Nephron progenitor cell (in vitro differentiated cells): ENCODE results near the gene SLC46A1.

Source experiments
- DNase-seq: peaks from one replicate; pipeline ENCODE4 v3.0.0; 2021
- H3K27ac Mint-ChIP-seq: 2 replicates; pipeline ENCODE4 v1.8.0; 2021; ENCODE audit warnings: mild to moderate bottlenecking, moderate library complexity, mixed read lengths
- H3K27me3 Mint-ChIP-seq: 2 replicates; pipeline ENCODE4 v1.8.0; 2021; ENCODE audit warnings: mild to moderate bottlenecking, low read depth, mixed read lengths; ENCODE audit not compliant: poor library complexity
- H3K36me3 Mint-ChIP-seq: 2 replicates; pipeline ENCODE4 v1.8.0; 2021; ENCODE audit warnings: low read depth, mixed read lengths
- H3K4me1 Mint-ChIP-seq: 2 replicates; pipeline ENCODE4 v1.8.0; 2021; ENCODE audit warnings: mixed read lengths
- H3K4me3 Mint-ChIP-seq: 2 replicates; pipeline ENCODE4 v1.8.0; 2021; ENCODE audit warnings: mild to moderate bottlenecking, moderate library complexity, mixed read lengths
- H3K9me3 Mint-ChIP-seq: 2 replicates; pipeline ENCODE4 v1.8.0; 2021; ENCODE audit warnings: mild to moderate bottlenecking, moderate library complexity, mixed read lengths
- TF ChIP-seq, protein P1 (sequence below): fragments of 200-600 bp; sonication (generic); IDR thresholded peaks from 2 replicates; pipeline ENCODE4 v1.5.0; 2021; ENCODE audit warnings: antibody characterized with exemption

SLC46A1 gene

DNA sequence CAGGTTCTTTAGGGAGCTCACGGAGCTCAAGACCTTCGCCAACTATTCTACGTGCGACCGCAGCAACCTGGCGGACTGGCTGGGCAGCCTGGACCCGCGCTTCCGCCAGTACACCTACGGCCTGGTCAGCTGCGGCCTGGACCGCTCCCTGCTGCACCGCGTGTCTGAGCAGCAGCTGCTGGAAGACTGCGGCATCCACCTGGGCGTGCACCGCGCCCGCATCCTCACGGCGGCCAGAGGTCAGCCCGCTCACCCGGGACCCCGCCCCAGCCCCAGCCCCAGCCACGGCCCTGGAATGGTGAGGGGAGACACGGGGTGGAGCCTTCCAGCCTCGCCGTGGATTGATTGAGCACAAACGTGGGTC lies 21.0 kb downstream of the SLC46A1 start:
- peaks cover 81% of the 10 kb centered on the region for H3K27me3 Mint-ChIP-seq
- H3K27ac Mint-ChIP-seq, result no peak overlapping the region
- no peaks in the 10 kb centered on the region for H3K9me3 Mint-ChIP-seq
- TF ChIP-seq, protein P1, sequence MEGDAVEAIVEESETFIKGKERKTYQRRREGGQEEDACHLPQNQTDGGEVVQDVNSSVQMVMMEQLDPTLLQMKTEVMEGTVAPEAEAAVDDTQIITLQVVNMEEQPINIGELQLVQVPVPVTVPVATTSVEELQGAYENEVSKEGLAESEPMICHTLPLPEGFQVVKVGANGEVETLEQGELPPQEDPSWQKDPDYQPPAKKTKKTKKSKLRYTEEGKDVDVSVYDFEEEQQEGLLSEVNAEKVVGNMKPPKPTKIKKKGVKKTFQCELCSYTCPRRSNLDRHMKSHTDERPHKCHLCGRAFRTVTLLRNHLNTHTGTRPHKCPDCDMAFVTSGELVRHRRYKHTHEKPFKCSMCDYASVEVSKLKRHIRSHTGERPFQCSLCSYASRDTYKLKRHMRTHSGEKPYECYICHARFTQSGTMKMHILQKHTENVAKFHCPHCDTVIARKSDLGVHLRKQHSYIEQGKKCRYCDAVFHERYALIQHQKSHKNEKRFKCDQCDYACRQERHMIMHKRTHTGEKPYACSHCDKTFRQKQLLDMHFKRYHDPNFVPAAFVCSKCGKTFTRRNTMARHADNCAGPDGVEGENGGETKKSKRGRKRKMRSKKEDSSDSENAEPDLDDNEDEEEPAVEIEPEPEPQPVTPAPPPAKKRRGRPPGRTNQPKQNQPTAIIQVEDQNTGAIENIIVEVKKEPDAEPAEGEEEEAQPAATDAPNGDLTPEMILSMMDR, result no peak
- peak overlapping the region; percentile 75 for H3K4me3 Mint-ChIP-seq
- peaks cover 7% of the 10 kb centered on the region for H3K4me1 Mint-ChIP-seq
- DNase-seq, result no peak
- peaks cover 16% of the 10 kb centered on the region for H3K36me3 Mint-ChIP-seq

DNA sequence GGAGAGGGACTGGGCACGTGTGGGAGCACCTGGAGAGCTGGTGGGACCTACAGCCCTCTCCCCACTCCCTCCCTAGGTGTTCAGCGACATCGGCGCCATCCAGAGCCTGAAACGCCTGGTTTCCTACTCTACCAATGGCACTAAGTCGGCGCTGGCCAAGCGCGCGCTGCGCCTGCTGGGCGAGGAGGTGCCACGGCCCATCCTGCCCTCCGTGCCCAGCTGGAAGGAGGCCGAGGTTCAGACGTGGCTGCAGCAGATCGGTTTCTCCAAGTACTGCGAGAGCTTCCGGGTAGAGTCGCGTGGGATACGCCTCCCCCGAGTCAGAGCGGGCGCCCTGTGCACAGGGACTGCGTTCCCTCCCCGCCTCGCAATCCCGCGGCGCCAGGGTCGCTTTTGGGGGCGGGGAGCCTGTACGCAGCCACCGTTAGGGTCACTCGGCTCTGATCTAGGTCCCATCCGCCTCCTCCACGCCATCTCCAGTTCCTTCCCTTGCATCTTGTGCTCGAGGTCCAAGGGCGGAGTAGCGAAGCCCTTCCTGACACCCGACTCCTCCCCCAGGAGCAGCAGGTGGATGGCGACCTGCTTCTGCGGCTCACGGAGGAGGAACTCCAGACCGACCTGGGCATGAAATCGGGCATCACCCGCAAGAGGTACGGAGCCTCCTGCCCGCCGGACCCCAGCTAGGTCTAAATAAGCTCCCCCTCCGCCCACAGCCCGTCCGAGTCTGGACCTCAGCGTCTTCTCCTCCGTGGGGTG lies 21.6 kb downstream of the SLC46A1 start:
- Mint-ChIP-seq H3K36me3 (peaks cover 11% of the 10 kb centered on the region), H3K27me3 (peaks cover 86% of the 10 kb centered on the region), H3K4me3 (peak overlapping the region; percentile 75), H3K9me3 (no peaks in the 10 kb centered on the region), H3K4me1 (peaks cover 7% of the 10 kb centered on the region), H3K27ac (no peak overlapping the region)
- peak; percentile 50 for DNase-seq
- TF ChIP-seq, protein P1, result no peak

DNA sequence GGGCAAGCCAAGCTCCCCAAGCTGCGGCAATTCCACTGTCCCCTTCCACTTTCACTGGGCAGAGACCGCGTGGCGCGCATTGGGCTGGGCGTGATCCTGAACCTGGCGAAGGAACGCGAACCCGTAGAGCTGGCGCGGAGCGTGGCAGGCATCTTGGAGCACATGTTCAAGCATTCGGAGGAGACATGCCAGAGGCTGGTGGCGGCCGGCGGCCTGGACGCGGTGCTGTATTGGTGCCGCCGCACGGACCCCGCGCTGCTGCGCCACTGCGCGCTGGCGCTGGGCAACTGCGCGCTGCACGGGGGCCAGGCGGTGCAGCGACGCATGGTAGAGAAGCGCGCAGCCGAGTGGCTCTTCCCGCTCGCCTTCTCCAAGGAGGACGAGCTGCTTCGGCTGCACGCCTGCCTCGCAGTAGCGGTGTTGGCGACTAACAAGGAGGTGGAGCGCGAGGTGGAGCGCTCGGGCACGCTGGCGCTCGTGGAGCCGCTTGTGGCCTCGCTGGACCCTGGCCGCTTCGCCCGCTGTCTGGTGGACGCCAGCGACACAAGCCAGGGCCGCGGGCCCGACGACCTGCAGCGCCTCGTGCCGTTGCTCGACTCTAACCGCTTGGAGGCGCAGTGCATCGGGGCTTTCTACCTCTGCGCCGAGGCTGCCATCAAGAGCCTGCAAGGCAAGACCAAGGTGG lies 24.7 kb downstream of the SLC46A1 start:
- TF ChIP-seq, protein P1, result peak; percentile 41
- peak overlapping the region; percentile 37 for H3K4me3 Mint-ChIP-seq

DNA sequence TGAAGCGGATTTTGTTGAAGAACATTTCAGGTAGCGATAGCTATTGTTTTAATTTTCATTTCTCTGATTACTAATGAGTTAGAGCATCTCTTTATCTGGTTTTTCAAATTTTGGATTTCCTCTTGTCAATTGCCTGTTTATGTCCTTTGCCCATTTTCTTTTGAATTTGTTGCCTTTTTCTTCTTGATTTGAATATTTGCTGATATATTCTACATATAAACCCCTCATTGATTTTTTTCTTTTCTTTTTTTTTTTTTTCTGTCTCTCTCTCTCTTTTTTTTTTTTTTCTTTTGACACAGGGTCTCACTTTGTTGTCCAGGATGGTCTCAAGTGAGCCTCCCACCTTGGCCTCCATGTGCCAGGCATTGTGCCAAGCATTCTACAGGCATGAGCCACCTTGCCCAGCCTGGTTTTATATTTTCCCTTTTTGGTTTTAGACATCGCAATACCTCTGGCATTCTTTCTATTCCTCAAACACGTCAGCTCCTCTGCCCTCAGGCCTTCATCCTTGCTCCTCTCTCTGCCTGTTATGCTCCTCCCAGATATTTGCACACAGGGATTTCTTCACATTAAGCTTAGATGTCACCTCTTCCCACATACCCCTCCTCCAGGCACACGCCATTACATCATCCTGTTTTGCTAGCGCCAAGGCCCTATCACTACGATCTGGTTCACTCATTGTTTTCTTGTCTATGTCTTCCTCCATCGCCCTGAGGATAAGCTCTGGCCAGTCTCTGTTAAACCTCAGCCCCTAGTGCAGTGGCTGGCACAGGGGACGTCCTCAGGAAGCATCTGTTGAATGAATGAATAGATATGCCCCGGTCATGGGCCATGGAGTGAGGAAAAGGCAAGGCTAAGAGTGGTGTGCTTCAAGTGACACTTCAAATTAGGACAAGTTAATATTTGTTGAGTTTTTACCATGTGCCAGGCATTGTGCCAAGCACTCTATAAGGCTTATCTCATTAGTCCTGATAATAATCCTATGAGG lies 25.9 kb downstream of the SLC46A1 start:
- TF ChIP-seq, protein P1, result no peak
- Mint-ChIP-seq H3K27me3 (peaks cover 65% of the 10 kb centered on the region), H3K27ac (no peak overlapping the region), H3K4me3 (peak overlapping the region; percentile 11), H3K4me1 (peaks cover 7% of the 10 kb centered on the region), H3K36me3 (peaks cover 5% of the 10 kb centered on the region), H3K9me3 (no peaks in the 10 kb centered on the region)
- no peak for DNase-seq

More for the DNA sequence above, 24.7 kb downstream of the SLC46A1 start:
- peak; percentile 70 for DNase-seq
- Mint-ChIP-seq H3K27ac (no peak overlapping the region), H3K4me1 (peaks cover 7% of the 10 kb centered on the region), H3K36me3 (peaks cover 9% of the 10 kb centered on the region), H3K27me3 (peaks cover 75% of the 10 kb centered on the region), H3K9me3 (no peaks in the 10 kb centered on the region)

DNA sequence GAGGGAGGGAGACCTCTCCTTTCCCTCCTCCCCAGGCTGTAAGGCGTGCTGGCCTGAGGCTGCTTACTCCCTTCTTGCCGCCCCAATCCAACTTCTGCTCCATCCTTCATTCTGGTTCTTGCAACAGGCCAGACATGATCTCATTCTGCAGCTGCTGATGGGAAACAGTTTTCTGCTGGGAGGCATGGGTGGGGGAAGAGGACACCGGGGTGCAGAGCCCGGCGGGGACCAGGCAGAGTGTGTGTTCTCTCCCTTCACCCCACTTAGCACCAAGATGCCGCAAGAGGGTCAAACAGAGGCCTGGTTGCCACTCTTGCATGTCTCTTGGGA lies 33.1 kb downstream of the SLC46A1 start:
- TF ChIP-seq, protein P1, result no peak
- peaks cover 36% of the 10 kb centered on the region for H3K4me1 Mint-ChIP-seq
- DNase-seq, result no peak
- peaks cover 39% of the 10 kb centered on the region for H3K27me3 Mint-ChIP-seq
- H3K9me3 Mint-ChIP-seq, result no peaks in the 10 kb centered on the region
- H3K27ac Mint-ChIP-seq, result no peak overlapping the region
- peak overlapping the region; percentile 72 for H3K4me3 Mint-ChIP-seq
- H3K36me3 Mint-ChIP-seq, result no peaks in the 10 kb centered on the region
